ENCODE measurements around the gene C12orf54.
"Not testable (repeated sequence)": the region's sequence is repeated elsewhere in the genome, so short reads cannot be mapped to it uniquely, and the experiment has no call there.

C12orf54 gene

DNA sequence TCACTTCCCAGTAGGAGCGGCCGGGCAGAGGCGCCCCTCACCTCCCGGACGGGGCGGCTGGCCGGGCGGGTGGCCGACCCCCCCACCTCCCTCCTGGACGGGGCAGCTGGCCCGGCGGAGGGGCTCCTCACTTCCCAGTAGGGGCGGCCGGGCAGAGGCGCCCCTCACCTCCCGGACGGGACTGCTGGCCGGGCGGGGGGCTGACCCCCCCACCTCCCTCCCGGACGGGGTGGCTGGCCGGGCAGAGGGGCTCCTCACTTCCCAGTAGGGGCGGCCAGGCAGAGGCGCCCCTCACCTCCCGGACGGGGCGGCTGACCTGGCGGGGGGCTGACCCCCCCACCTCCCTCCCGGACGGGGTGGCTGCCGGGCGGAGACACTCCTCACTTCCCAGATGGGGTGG, 18.0 kb downstream of the C12orf54 start:
- H3K27me3 ChIP-seq (ENCODE audit: control insufficient read depth in 5 of 5, insufficient read depth in 4 of 5, low read length in 5 of 5); H3K4me1 ChIP-seq (ENCODE audit: control insufficient read depth in 5 of 5, insufficient read depth in 5 of 5, low read length in 5 of 5); H3K36me3 ChIP-seq (ENCODE audit: control insufficient read depth in 5 of 5, insufficient read depth in 5 of 5, low read length in 5 of 5); H3K27ac ChIP-seq (ENCODE audit: low read depth, low read length); H3K9me3 ChIP-seq (ENCODE audit: control insufficient read depth in 5 of 5, low read length in 5 of 5); H3K9ac ChIP-seq (ENCODE audit: low read length in 5 of 5); H3K4me3 ChIP-seq (ENCODE audit: low read depth in 1 of 5, low read length in 5 of 5): not testable (repeated sequence)

DNA sequence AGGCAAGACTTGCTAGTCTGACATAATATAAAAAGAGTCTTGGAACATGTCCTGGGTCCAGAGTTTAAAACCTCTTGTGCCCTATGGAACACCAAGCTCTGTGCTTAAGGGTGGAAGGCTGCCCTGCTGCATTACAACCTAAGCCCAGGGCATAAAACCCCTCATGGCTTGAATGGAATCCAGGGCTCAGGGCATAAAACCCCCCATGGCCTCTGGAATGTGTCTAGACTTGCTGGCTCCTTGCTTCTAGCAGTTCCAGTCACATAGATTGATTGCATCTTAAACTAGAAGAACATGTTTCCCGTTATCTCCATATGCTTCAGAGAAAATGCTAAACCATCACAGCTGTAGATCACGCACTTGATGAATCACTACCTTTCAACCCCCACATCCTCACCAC, 24.5 kb downstream of the C12orf54 start:
- not testable (repeated sequence) for H3K36me3 ChIP-seq (ENCODE audit: control insufficient read depth in 5 of 5, insufficient read depth in 5 of 5, low read length in 5 of 5); H3K4me1 ChIP-seq (ENCODE audit: control insufficient read depth in 5 of 5, insufficient read depth in 5 of 5, low read length in 5 of 5); H3K9me3 ChIP-seq (ENCODE audit: control insufficient read depth in 5 of 5, low read length in 5 of 5); H3K9ac ChIP-seq (ENCODE audit: low read length in 5 of 5); H3K27me3 ChIP-seq (ENCODE audit: control insufficient read depth in 5 of 5, insufficient read depth in 4 of 5, low read length in 5 of 5); H3K27ac ChIP-seq (ENCODE audit: low read depth, low read length); H3K4me3 ChIP-seq (ENCODE audit: low read depth in 1 of 5, low read length in 5 of 5)

DNA sequence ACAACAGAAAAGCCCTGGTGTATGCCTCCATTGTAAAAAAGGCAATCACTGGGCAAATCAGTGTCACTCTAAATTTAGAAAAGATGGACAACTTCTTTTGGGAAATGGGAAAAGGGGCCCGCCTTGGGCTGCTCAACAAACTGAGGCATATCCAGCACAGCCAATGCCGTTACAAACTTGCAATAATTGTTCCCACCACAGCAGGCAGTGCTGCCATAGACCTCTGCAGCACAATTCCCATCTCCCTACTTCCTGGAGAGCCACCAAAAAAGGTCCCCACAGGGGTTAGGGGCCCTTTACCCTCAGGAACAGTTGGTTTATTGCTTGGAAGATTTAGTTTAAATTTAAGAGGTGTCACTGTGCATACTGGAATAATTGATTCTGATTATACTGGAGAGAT, 26.7 kb downstream of the C12orf54 start:
- H3K4me1 ChIP-seq (ENCODE audit: control insufficient read depth in 5 of 5, insufficient read depth in 5 of 5, low read length in 5 of 5), result no peaks in the 10 kb centered on the region
- no peak overlapping the region for H3K4me3 ChIP-seq (ENCODE audit: low read depth in 1 of 5, low read length in 5 of 5)
- H3K9ac ChIP-seq (ENCODE audit: low read length in 5 of 5), result no peak overlapping the region
- peaks cover 0 to 9% (median 0%) of the 10 kb centered on the region in 5 donors for H3K9me3 ChIP-seq (ENCODE audit: control insufficient read depth in 5 of 5, low read length in 5 of 5)
- no peak overlapping the region for H3K27ac ChIP-seq (ENCODE audit: low read depth, low read length)
- peaks cover 0 to 2% (median 0%) of the 10 kb centered on the region in 5 donors for H3K27me3 ChIP-seq (ENCODE audit: control insufficient read depth in 5 of 5, insufficient read depth in 4 of 5, low read length in 5 of 5)
- H3K36me3 ChIP-seq (ENCODE audit: control insufficient read depth in 5 of 5, insufficient read depth in 5 of 5, low read length in 5 of 5), result no peaks in the 10 kb centered on the region

DNA sequence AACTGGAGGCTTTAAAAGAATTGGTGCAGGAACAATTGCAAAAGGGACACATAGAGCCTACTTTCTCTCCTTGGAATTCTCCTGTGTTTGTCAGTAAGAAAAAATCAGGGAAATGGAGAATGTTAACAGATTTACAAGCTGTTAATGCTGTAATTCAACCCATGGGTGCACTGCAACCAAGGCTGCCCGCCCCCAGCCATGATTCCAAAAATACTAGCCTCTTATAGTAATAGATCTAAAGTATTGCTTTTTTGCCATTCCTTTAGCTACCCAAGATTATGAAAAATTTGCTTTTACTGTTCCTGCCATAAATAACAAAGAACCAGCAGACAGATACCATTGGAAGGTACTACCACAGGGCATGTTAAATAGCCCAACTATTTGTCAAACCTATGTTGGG, 27.8 kb downstream of the C12orf54 start:
- H3K27ac ChIP-seq (ENCODE audit: low read depth, low read length), result no peak overlapping the region

DNA sequence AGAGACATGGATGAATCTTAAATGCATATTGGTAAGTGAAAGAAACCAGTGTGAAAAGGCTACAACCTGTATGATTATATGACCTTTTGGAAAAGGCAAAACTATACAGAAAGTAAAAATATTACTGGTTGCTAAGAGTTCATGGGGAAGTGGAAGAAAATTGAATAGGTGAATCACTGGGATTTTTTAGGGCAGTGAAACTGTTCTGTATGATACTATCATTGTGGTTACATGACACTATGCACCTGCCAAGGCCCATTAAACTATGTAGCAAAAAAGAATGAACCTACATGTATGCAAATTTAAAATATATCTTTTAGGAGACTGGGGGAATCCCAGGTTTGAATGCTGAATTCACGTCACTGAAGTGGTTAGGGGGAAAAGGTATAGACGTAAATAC, 30.6 kb downstream of the C12orf54 start:
- Histone ChIP-seq H3K27ac (ENCODE audit: low read depth, low read length) (no peak overlapping the region), H3K36me3 (ENCODE audit: control insufficient read depth in 5 of 5, insufficient read depth in 5 of 5, low read length in 5 of 5) (no peaks in the 10 kb centered on the region), H3K9ac (ENCODE audit: low read length in 5 of 5) (no peak overlapping the region), H3K27me3 (ENCODE audit: control insufficient read depth in 5 of 5, insufficient read depth in 4 of 5, low read length in 5 of 5) (no peaks in the 10 kb centered on the region), H3K4me1 (ENCODE audit: control insufficient read depth in 5 of 5, insufficient read depth in 5 of 5, low read length in 5 of 5) (no peaks in the 10 kb centered on the region), H3K4me3 (ENCODE audit: low read depth in 1 of 5, low read length in 5 of 5) (no peak overlapping the region), H3K9me3 (ENCODE audit: control insufficient read depth in 5 of 5, low read length in 5 of 5) (peaks cover 0 to 9% (median 0%) of the 10 kb centered on the region in 5 donors)

More for the DNA sequence above, 27.8 kb downstream of the C12orf54 start:
- peaks cover 0 to 9% (median 0%) of the 10 kb centered on the region in 5 donors for H3K9me3 ChIP-seq (ENCODE audit: control insufficient read depth in 5 of 5, low read length in 5 of 5)
- H3K27me3 ChIP-seq (ENCODE audit: control insufficient read depth in 5 of 5, insufficient read depth in 4 of 5, low read length in 5 of 5), result no peaks in the 10 kb centered on the region
- no peaks in the 10 kb centered on the region for H3K4me1 ChIP-seq (ENCODE audit: control insufficient read depth in 5 of 5, insufficient read depth in 5 of 5, low read length in 5 of 5)
- no peak overlapping the region for H3K4me3 ChIP-seq (ENCODE audit: low read depth in 1 of 5, low read length in 5 of 5)
- no peaks in the 10 kb centered on the region for H3K36me3 ChIP-seq (ENCODE audit: control insufficient read depth in 5 of 5, insufficient read depth in 5 of 5, low read length in 5 of 5)
- H3K9ac ChIP-seq (ENCODE audit: low read length in 5 of 5), result no peak overlapping the region

DNA sequence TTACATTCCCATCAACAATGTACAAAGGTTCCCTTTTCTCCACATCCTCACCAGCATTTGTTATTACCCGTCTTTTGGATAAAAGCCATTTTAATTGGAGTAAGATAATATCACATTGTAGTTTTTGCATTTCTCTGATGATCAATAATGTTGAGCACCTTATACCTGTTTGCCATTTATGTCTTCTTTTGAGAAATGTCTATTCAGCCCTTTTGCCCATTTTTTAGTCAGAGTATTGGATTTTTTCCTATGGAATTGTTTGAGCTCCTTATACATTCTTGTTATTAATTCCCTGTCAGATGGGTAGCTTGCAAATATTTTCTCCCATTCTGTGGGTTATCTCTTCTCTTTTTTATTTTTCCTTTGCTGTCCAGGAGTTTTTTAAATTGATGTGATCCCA, 32.4 kb downstream of the C12orf54 start:
- no peak overlapping the region for H3K4me3 ChIP-seq (ENCODE audit: low read depth in 1 of 5, low read length in 5 of 5)
- H3K27me3 ChIP-seq (ENCODE audit: control insufficient read depth in 5 of 5, insufficient read depth in 4 of 5, low read length in 5 of 5), result no peaks in the 10 kb centered on the region
- H3K9ac ChIP-seq (ENCODE audit: low read length in 5 of 5), result no peak overlapping the region
- no peaks in the 10 kb centered on the region for H3K36me3 ChIP-seq (ENCODE audit: control insufficient read depth in 5 of 5, insufficient read depth in 5 of 5, low read length in 5 of 5)
- peaks cover 0 to 9% (median 0%) of the 10 kb centered on the region in 5 donors for H3K9me3 ChIP-seq (ENCODE audit: control insufficient read depth in 5 of 5, low read length in 5 of 5)
- no peak overlapping the region for H3K27ac ChIP-seq (ENCODE audit: low read depth, low read length)
- H3K4me1 ChIP-seq (ENCODE audit: control insufficient read depth in 5 of 5, insufficient read depth in 5 of 5, low read length in 5 of 5), result no peaks in the 10 kb centered on the region

DNA sequence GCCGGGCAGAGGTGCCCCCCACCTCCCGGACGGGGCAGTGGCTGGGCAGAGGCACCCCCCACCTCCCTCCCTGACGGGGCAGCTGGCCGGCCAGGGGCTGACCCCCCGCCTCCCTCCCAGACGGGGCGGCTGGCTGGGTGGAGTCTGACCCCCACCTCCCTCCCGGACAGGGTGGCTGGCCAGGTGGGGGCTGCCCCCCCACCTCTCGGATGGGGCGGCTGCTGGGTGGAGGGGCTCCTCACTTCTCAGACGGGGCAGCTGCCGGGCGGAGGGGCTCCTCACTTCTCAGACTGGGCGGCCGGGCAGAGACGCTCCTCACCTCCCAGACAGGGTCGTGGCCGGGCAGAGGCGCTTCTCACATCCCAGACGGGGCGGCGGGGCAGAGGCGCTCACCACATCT, 38.1 kb downstream of the C12orf54 start:
- not testable (repeated sequence) for H3K36me3 ChIP-seq (ENCODE audit: control insufficient read depth in 5 of 5, insufficient read depth in 5 of 5, low read length in 5 of 5); H3K9ac ChIP-seq (ENCODE audit: low read length in 5 of 5); H3K27me3 ChIP-seq (ENCODE audit: control insufficient read depth in 5 of 5, insufficient read depth in 4 of 5, low read length in 5 of 5); H3K9me3 ChIP-seq (ENCODE audit: control insufficient read depth in 5 of 5, low read length in 5 of 5); H3K27ac ChIP-seq (ENCODE audit: low read depth, low read length); H3K4me1 ChIP-seq (ENCODE audit: control insufficient read depth in 5 of 5, insufficient read depth in 5 of 5, low read length in 5 of 5); H3K4me3 ChIP-seq (ENCODE audit: low read depth in 1 of 5, low read length in 5 of 5)

DNA sequence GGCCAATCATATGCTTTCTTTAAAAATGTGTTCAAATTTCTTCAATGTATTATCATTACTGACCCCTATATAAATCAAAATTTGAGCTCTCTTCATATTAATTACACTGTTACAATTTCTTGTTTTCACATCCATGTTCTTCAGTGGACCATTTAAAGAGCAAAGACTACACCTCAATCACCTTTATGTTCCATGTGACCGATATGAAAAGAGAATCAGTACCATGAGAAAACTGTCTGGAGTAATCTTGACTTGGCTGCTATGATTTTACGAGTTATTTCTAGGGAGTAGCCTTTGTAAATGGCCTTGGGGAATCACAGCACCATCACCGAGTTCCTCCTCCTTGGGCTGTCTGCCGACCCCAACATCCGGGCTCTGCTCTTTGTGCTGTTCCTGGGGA, 43.0 kb downstream of the C12orf54 start, which contains the start of gene OR8S1:
OR8S1 (plus strand) TSS at position 301 of the 400 bp plus-strand sequence; CDS start at position 301, 0 bp downstream.
- Histone ChIP-seq H3K9me3 (ENCODE audit: control insufficient read depth in 5 of 5, low read length in 5 of 5) (no peaks in the 10 kb centered on the region), H3K4me1 (ENCODE audit: control insufficient read depth in 5 of 5, insufficient read depth in 5 of 5, low read length in 5 of 5) (no peaks in the 10 kb centered on the region), H3K4me3 (ENCODE audit: low read depth in 1 of 5, low read length in 5 of 5) (no peak within 1 kb of the TSS), H3K9ac (ENCODE audit: low read length in 5 of 5) (no peak within 1 kb of the TSS), H3K36me3 (ENCODE audit: control insufficient read depth in 5 of 5, insufficient read depth in 5 of 5, low read length in 5 of 5) (no peaks in the 10 kb centered on the region), H3K27me3 (ENCODE audit: control insufficient read depth in 5 of 5, insufficient read depth in 4 of 5, low read length in 5 of 5) (peaks cover 0 to 6% (median 0%) of the 10 kb centered on the region in 5 donors), H3K27ac (ENCODE audit: low read depth, low read length) (no peak within 1 kb of the TSS)

DNA sequence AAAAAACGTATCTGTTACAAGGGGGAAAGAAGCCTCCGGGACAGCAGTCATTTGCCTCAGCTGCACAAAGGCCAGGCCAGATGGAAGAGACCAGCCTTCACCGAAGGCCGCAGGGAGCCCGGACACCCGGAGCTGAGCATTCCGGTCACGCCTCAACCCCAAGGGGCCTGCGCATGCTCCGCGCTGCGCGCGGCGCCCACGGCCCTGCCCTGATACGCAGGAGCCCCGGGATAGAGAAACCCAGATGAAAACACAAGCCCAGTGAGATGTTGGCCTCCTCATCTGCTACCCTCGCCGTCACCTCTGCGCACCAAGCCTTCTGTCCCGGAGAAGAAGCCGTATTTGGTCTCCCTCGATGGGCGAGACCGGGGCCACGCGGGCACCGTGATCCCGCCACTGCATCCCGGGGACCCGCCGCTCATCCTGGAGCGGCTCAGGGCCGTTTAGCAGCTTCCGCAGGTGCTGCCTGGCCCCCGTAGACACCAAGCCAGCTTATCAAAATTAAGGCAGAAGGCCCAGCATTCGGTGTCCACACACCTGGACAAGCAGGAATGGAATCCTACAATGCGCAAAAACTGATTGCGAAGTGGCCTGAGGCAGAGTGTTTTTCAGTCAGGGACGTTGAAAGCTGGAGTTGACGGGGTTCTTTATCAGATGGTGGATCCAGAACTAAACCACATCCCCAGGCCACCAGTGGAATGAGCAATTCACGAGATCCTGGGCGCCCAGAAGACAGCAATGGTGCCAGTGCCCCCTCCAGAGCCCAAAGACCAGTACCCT, 45.8 kb downstream of the C12orf54 start:
- H3K4me1 ChIP-seq (ENCODE audit: control insufficient read depth in 5 of 5, insufficient read depth in 5 of 5, low read length in 5 of 5), result no peaks in the 10 kb centered on the region
- H3K27ac ChIP-seq (ENCODE audit: low read depth, low read length), result no peak overlapping the region
- no peaks in the 10 kb centered on the region for H3K36me3 ChIP-seq (ENCODE audit: control insufficient read depth in 5 of 5, insufficient read depth in 5 of 5, low read length in 5 of 5)
- H3K4me3 ChIP-seq (ENCODE audit: low read depth in 1 of 5, low read length in 5 of 5), result no peak overlapping the region
- H3K27me3 ChIP-seq (ENCODE audit: control insufficient read depth in 5 of 5, insufficient read depth in 4 of 5, low read length in 5 of 5), result peaks cover 0 to 6% (median 0%) of the 10 kb centered on the region in 5 donors
- no peak overlapping the region for H3K9ac ChIP-seq (ENCODE audit: low read length in 5 of 5)
- no peaks in the 10 kb centered on the region for H3K9me3 ChIP-seq (ENCODE audit: control insufficient read depth in 5 of 5, low read length in 5 of 5)

DNA sequence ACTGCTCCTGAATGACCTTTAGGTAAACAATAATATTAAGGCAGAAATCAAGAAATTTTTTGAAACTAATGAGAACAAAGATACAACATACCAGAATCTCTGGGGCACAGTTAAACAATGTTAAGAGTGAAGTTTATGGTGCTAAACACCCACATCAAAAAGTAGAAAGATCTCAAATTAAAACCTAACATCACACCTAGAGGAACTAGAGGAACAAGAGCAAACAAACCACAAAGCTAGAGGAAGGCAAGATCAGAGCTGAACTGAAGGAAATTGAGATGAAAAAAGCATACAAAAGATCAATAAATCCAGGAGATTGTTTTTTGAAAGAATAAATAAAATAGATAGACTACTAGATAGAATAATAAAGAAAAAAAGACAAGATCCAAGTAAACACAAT, 50.3 kb downstream of the C12orf54 start:
- H3K4me1 ChIP-seq (ENCODE audit: control insufficient read depth in 5 of 5, insufficient read depth in 5 of 5, low read length in 5 of 5), result no peaks in the 10 kb centered on the region
- H3K36me3 ChIP-seq (ENCODE audit: control insufficient read depth in 5 of 5, insufficient read depth in 5 of 5, low read length in 5 of 5), result peaks cover 0 to 6% (median 0%) of the 10 kb centered on the region in 5 donors
- no peak overlapping the region for H3K27ac ChIP-seq (ENCODE audit: low read depth, low read length)
- H3K9ac ChIP-seq (ENCODE audit: low read length in 5 of 5), result no peak overlapping the region
- no peak overlapping the region for H3K4me3 ChIP-seq (ENCODE audit: low read depth in 1 of 5, low read length in 5 of 5)
- H3K27me3 ChIP-seq (ENCODE audit: control insufficient read depth in 5 of 5, insufficient read depth in 4 of 5, low read length in 5 of 5), result no peaks in the 10 kb centered on the region
- no peaks in the 10 kb centered on the region for H3K9me3 ChIP-seq (ENCODE audit: control insufficient read depth in 5 of 5, low read length in 5 of 5)

Measured in subcutaneous abdominal adipose tissue (tissue), 5 donors.